ENCODE measurements around the gene STK36. TPM values are rescaled to one million over a fixed set of nuclear protein-coding genes. Genes with fewer than 3 reads are reported as not detected.

The STK36 gene
- total RNA-seq, 1 experiment from 2014 or later: 20.7 TPM

DNA sequence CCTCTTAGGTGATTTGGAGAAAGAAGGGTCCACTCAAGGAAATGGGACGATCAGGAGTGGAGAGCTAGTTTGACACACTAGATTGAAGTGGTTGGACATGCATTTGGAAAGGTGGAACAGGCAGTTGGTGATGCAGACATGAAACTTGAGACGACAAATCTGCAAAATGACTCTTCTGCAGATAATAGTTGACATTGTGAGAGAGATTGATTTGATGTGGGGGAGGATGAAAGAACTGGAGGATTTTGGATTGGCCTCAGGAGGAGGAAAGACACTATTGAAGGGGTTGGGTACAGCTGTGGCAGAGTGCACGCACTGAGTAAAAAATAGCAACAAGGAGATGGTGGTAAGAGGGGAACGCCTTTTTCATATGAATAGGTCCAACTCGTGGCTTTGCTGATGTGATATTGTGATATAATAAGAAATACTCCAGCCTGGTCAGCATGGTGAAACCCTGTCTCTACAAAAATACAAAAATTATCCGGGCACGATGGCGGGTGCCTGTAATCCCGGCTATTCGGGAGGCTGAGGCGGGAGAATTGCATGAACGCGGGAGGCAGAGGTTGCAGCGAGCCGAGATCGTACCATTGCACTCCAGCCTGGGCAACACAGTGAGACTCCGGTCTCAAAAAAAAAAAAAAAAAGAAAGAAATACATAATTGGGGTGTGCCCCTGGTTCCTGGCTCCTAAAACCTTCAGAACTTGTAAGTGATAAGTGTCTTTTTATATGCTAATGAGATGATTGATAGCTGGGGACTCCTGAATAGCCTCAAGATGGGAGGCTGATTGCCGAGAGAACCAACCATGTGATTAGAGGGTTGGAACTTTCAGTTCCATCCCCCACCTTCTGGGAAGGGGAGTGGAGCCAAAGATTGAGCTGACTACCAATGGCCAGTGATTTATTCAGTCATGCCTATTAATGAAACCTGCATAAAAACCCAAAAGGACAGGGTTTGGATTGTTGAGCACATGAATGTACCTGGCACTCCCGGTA is 48.5 kb downstream of the STK36 start:
- Mint-ChIP-seq H3K27ac (ENCODE audit: low read depth, unreplicated experiment) (no peak overlapping the region), H3K36me3 (ENCODE audit: insufficient read depth, unreplicated experiment) (peaks cover 26% of the 10 kb centered on the region), H3K4me3 (ENCODE audit: unreplicated experiment) (no peak overlapping the region), H3K9me3 (ENCODE audit: unreplicated experiment) (no peaks in the 10 kb centered on the region), H3K4me1 (ENCODE audit: insufficient read depth, unreplicated experiment) (peaks cover 27% of the 10 kb centered on the region), H3K27me3 (ENCODE audit: insufficient read depth, unreplicated experiment) (no peaks in the 10 kb centered on the region)
- intact Hi-C loops (cut with micrococcal nuclease): no loop called here
- TF ChIP-seq, protein P1, sequence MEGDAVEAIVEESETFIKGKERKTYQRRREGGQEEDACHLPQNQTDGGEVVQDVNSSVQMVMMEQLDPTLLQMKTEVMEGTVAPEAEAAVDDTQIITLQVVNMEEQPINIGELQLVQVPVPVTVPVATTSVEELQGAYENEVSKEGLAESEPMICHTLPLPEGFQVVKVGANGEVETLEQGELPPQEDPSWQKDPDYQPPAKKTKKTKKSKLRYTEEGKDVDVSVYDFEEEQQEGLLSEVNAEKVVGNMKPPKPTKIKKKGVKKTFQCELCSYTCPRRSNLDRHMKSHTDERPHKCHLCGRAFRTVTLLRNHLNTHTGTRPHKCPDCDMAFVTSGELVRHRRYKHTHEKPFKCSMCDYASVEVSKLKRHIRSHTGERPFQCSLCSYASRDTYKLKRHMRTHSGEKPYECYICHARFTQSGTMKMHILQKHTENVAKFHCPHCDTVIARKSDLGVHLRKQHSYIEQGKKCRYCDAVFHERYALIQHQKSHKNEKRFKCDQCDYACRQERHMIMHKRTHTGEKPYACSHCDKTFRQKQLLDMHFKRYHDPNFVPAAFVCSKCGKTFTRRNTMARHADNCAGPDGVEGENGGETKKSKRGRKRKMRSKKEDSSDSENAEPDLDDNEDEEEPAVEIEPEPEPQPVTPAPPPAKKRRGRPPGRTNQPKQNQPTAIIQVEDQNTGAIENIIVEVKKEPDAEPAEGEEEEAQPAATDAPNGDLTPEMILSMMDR (IDR thresholded peaks at IDR 0.05; ENCODE audit: unreplicated experiment): no peak
- ChIA-PET CTCF (interaction anchor here (0.6 to 2.9 kb wide), 7 partner anchors 9 to 1498 kb away, joined by 3 to 28 read pairs (median 4); no protein-coding TSS in a partner anchor), POLR2A (interaction anchor here (0.6 to 2.7 kb wide), 3 partner anchors 12 to 127 kb away, joined by 3 to 17 read pairs (median 3); no protein-coding TSS in a partner anchor)
- DNase-seq (ENCODE audit: unreplicated experiment): no peak
- no TSS peak for BruUV-seq (replicated peaks)

DNA sequence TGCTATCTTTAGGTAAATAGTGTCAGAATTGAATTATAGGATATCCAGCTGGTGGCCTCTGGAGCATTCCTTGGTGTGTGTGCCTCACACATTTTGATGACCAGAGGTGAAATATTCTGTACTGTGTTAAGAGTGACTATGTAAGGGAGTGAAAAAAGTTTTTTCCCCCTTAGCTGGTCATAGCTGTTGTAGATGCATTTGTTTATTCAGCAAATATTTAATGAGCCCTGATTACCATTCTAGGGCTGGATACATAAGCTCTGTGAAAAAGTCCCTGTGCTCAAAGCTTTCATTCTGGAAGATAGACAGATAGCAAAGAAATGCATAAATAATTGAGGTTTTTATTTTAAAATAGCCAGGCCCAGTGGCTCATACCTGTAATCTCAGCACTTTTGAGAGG is 49.6 kb downstream of the STK36 start:
- Mint-ChIP-seq H3K27ac (ENCODE audit: low read depth, unreplicated experiment) (no peak overlapping the region), H3K9me3 (ENCODE audit: unreplicated experiment) (no peaks in the 10 kb centered on the region), H3K4me3 (ENCODE audit: unreplicated experiment) (no peak overlapping the region), H3K4me1 (ENCODE audit: insufficient read depth, unreplicated experiment) (peaks cover 27% of the 10 kb centered on the region), H3K27me3 (ENCODE audit: insufficient read depth, unreplicated experiment) (no peaks in the 10 kb centered on the region), H3K36me3 (ENCODE audit: insufficient read depth, unreplicated experiment) (peaks cover 16% of the 10 kb centered on the region)
- intact Hi-C loops (cut with micrococcal nuclease): no loop called here
- BruUV-seq (replicated peaks): no TSS peak
- CTCF ChIA-PET: interaction anchor here (0.5 to 2.9 kb wide), 8 partner anchors 10 to 839 kb away, joined by 3 to 28 read pairs (median 4); no protein-coding TSS in a partner anchor
- DNase-seq (ENCODE audit: unreplicated experiment): no peak
- TF ChIP-seq, protein P1 (IDR thresholded peaks at IDR 0.05; ENCODE audit: unreplicated experiment): no peak
- POLR2A ChIA-PET: interaction anchor here (0.8 to 2.7 kb wide), 3 partner anchors 8 to 126 kb away, joined by 3 to 17 read pairs (median 3); no protein-coding TSS in a partner anchor

DNA sequence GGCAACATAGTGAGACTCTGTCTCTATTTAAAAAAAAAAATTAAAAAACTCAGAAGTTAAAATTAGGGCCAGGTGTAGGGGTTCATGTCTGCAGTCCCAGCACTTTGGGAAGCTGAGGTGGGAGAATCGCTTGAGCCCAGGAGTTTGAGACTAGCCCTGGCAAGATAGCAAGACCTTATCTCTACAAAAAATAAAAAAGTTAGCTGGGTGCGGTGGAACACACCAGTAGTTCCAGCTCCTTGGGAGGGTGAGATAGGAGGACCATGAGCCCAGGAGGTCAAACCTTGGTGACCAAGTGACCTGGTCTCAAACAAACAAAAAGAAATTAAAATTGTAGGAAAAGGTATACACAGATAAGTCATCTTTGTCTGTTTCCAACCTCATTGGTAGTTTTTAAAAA is 50.0 kb downstream of the STK36 start:
- Mint-ChIP-seq H3K9me3 (ENCODE audit: unreplicated experiment) (peaks cover under 1% of the 10 kb centered on the region), H3K27ac (ENCODE audit: low read depth, unreplicated experiment) (no peak overlapping the region), H3K36me3 (ENCODE audit: insufficient read depth, unreplicated experiment) (peaks cover 13% of the 10 kb centered on the region), H3K4me3 (ENCODE audit: unreplicated experiment) (no peak overlapping the region), H3K4me1 (ENCODE audit: insufficient read depth, unreplicated experiment) (peaks cover 27% of the 10 kb centered on the region), H3K27me3 (ENCODE audit: insufficient read depth, unreplicated experiment) (no peaks in the 10 kb centered on the region)
- intact Hi-C loops (cut with micrococcal nuclease): no loop called here
- BruUV-seq (replicated peaks): no TSS peak
- DNase-seq (ENCODE audit: unreplicated experiment): no peak
- TF ChIP-seq, protein P1 (IDR thresholded peaks at IDR 0.05; ENCODE audit: unreplicated experiment): no peak
- CTCF ChIA-PET: interaction anchor here (0.6 to 2.9 kb wide), 6 partner anchors 10 to 155 kb away, joined by 3 to 28 read pairs (median 6); no protein-coding TSS in a partner anchor
- POLR2A ChIA-PET: interaction anchor here (0.6 to 2.7 kb wide), 4 partner anchors 8 to 171 kb away, joined by 3 to 17 read pairs (median 3); no protein-coding TSS in a partner anchor

DNA sequence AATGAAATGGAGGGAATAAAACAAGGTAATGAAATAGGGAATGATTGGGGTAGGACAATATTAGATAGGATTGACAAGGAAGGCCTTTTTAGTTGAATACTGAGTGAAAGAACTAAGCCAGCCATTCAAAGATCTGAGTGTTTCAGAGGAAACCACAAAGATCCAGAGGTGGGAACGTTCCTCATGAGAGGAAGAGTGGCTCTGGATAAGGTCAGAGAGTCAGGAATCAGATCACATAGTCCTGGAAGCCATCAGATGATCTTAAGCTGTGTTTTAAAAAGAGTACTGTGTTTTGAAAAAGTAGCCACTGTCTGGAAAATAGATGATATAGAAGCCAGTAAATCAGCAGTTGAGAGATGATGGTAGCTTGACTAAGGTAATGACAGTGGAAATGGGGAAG is 50.5 kb downstream of the STK36 start:
- BruUV-seq (replicated peaks): no TSS peak
- no peak for DNase-seq (ENCODE audit: unreplicated experiment)
- Mint-ChIP-seq H3K36me3 (ENCODE audit: insufficient read depth, unreplicated experiment) (peaks cover 12% of the 10 kb centered on the region), H3K27ac (ENCODE audit: low read depth, unreplicated experiment) (no peak overlapping the region), H3K4me1 (ENCODE audit: insufficient read depth, unreplicated experiment) (peaks cover 24% of the 10 kb centered on the region), H3K9me3 (ENCODE audit: unreplicated experiment) (peaks cover 6% of the 10 kb centered on the region), H3K4me3 (ENCODE audit: unreplicated experiment) (no peak overlapping the region), H3K27me3 (ENCODE audit: insufficient read depth, unreplicated experiment) (no peaks in the 10 kb centered on the region)
- ChIA-PET POLR2A (interaction anchor here (0.6 to 2.7 kb wide), 5 partner anchors 7 to 171 kb away, joined by 3 to 17 read pairs (median 3); no protein-coding TSS in a partner anchor), CTCF (interaction anchor here (0.7 to 2.9 kb wide), 5 partner anchors 12 to 154 kb away, joined by 3 to 28 read pairs (median 6); partner anchors contain the start of gene TTLL4)
- TF ChIP-seq, protein P1 (IDR thresholded peaks at IDR 0.05; ENCODE audit: unreplicated experiment): no peak
- intact Hi-C loops (cut with micrococcal nuclease): no loop called here

Measured in MCF 10A (cell line).